Activated CD4-positive, alpha-beta T cell treated with anti-CD3 and anti-CD28 coated beads, Interleukin-2, amount 10 ng/mL, durations not matched to agents 7 days and 5 days (primary cell): ENCODE measurements around the gene LEFTY2. TPM values are rescaled to one million over a fixed set of nuclear protein-coding genes. Genes with fewer than 3 reads are reported as not detected.

Experiments used
- CTCF ChIA-PET: fragments of 350-600 bp; sonication (Branson Sonifier 250); formaldehyde crosslinking; loops from one replicate; lab custom pipeline; 2021; ENCODE audit warnings: antibody characterized with exemption; lab: Charles Lee
- POLR2A ChIA-PET: fragments of 350-600 bp; sonication (Branson Sonifier 250); formaldehyde crosslinking; loops from one replicate; lab custom pipeline; 2021; ENCODE audit warnings: antibody characterized with exemption; lab: Charles Lee
- DNase-seq: peaks from one replicate; pipeline ENCODE4 v3.0.0-alpha.2; 2020
- H3K27ac Mint-ChIP-seq: one replicate; pipeline ENCODE4 v1.8.0; 2021; ENCODE audit warnings: mild to moderate bottlenecking, moderate library complexity, mixed read lengths
- H3K27me3 Mint-ChIP-seq: one replicate; pipeline ENCODE4 v1.8.0; 2021; ENCODE audit warnings: mixed read lengths
- H3K36me3 Mint-ChIP-seq: one replicate; pipeline ENCODE4 v1.8.0; 2021; ENCODE audit warnings: low read depth, mixed read lengths
- H3K4me1 Mint-ChIP-seq: one replicate; pipeline ENCODE4 v1.8.0; 2021; ENCODE audit warnings: mixed read lengths
- H3K4me3 Mint-ChIP-seq: one replicate; pipeline ENCODE4 v1.8.0; 2021; ENCODE audit warnings: mild to moderate bottlenecking, moderate library complexity, mixed read lengths
- H3K9me3 Mint-ChIP-seq: one replicate; pipeline ENCODE4 v1.8.0; 2021; ENCODE audit warnings: mixed read lengths
- total RNA-seq, 2 experiments: library from RNA; stranded (reverse); gene quantifications; one replicate each; pipeline ENCODE4 v1.2.3, GENCODE V29; 2021

LEFTY2 gene
- total RNA-seq, 2 experiments from 2014 or later: not detected

- peaks cover 6% of the 10 kb centered on the region for H3K27me3 Mint-ChIP-seq
- peaks cover 28% of the 10 kb centered on the region for H3K4me1 Mint-ChIP-seq
- H3K36me3 Mint-ChIP-seq: peaks cover 3% of the 10 kb centered on the region
- ChIA-PET POLR2A (no interaction called here), CTCF (interaction anchor here (1.4 to 1.8 kb wide), 3 partner anchors 9 to 433 kb away, joined by 4 to 8 read pairs (median 4); no protein-coding TSS in a partner anchor)
- no peaks in the 10 kb centered on the region for H3K9me3 Mint-ChIP-seq
- peak overlapping the region; percentile 61 for H3K27ac Mint-ChIP-seq
- no peak for DNase-seq
- H3K4me3 Mint-ChIP-seq: no peak overlapping the region
These were observed 32.9 kb downstream of the LEFTY2 start for GRCh38 chr1:225908013-225908640.

GRCh38 chr1:225907341-225907740 lies 33.7 kb downstream of the LEFTY2 start:
- peaks cover 6% of the 10 kb centered on the region for H3K27me3 Mint-ChIP-seq
- peaks cover 28% of the 10 kb centered on the region for H3K4me1 Mint-ChIP-seq
- ChIA-PET CTCF (no interaction called here), POLR2A (no interaction called here)
- peaks cover 3% of the 10 kb centered on the region for H3K36me3 Mint-ChIP-seq
- H3K27ac Mint-ChIP-seq: no peak overlapping the region
- no peaks in the 10 kb centered on the region for H3K9me3 Mint-ChIP-seq
- H3K4me3 Mint-ChIP-seq: no peak overlapping the region
- DNase-seq: no peak

GRCh38 chr1:225906467-225906866 lies 34.6 kb downstream of the LEFTY2 start:
- H3K27ac Mint-ChIP-seq: peak overlapping the region; percentile 58
- peaks cover 6% of the 10 kb centered on the region for H3K27me3 Mint-ChIP-seq
- H3K9me3 Mint-ChIP-seq: no peaks in the 10 kb centered on the region
- peaks cover 25% of the 10 kb centered on the region for H3K4me1 Mint-ChIP-seq
- DNase-seq: no peak
- H3K4me3 Mint-ChIP-seq: no peak overlapping the region
- no peaks in the 10 kb centered on the region for H3K36me3 Mint-ChIP-seq
- CTCF ChIA-PET: interaction anchor here (1.0 to 1.2 kb wide), 4 partner anchors 9 to 432 kb away, joined by 3 to 4 read pairs (median 3); no protein-coding TSS in a partner anchor
- POLR2A ChIA-PET: no interaction called here

- ChIA-PET POLR2A (no interaction called here), CTCF (interaction anchor here (1.1 kb wide), 2 partner anchors 13 to 32 kb away, joined by 3 to 5 read pairs; no protein-coding TSS in a partner anchor)
- H3K27ac Mint-ChIP-seq: no peak overlapping the region
These were observed 37.4 kb downstream of the LEFTY2 start for GRCh38 chr1:225903623-225904022.

GRCh38 chr1:225899044-225899925 lies 41.7 kb downstream of the LEFTY2 start:
- Mint-ChIP-seq H3K27me3 (peaks cover 4% of the 10 kb centered on the region), H3K4me1 (peaks cover 51% of the 10 kb centered on the region), H3K36me3 (peaks cover 5% of the 10 kb centered on the region), H3K27ac (peak overlapping the region; percentile 87), H3K4me3 (no peak overlapping the region), H3K9me3 (no peaks in the 10 kb centered on the region)
- ChIA-PET POLR2A (no interaction called here), CTCF (interaction anchor here (1.1 kb wide), 1 partner anchor 10 kb away, joined by 4 read pairs; no protein-coding TSS in a partner anchor)
- DNase-seq: no peak

More at GRCh38 chr1:225903623-225904022, 37.4 kb downstream of the LEFTY2 start:
- DNase-seq: no peak
- Mint-ChIP-seq H3K27me3 (peaks cover 6% of the 10 kb centered on the region), H3K4me3 (no peak overlapping the region), H3K36me3 (no peaks in the 10 kb centered on the region), H3K4me1 (peaks cover 22% of the 10 kb centered on the region), H3K9me3 (no peaks in the 10 kb centered on the region)

- H3K36me3 Mint-ChIP-seq: peaks cover 6% of the 10 kb centered on the region
- H3K27ac Mint-ChIP-seq: peak overlapping the region; percentile 93
- POLR2A ChIA-PET: interaction anchor here (0.9 to 1.5 kb wide), 2 partner anchors 13 to 120 kb away, joined by 3 to 5 read pairs; partner anchors contain the start of gene SRP9
- peaks cover 58% of the 10 kb centered on the region for H3K4me1 Mint-ChIP-seq
- peak overlapping the region; percentile 58 for H3K4me3 Mint-ChIP-seq
- H3K9me3 Mint-ChIP-seq: no peaks in the 10 kb centered on the region
- H3K27me3 Mint-ChIP-seq: peaks cover 7% of the 10 kb centered on the region
- CTCF ChIA-PET: interaction anchor here (0.6 to 2.1 kb wide), 9 partner anchors 8 to 418 kb away, joined by 3 to 7 read pairs (median 4); partner anchors contain the start of genes SRP9 and TMEM63A
- peak; percentile 50 for DNase-seq
These were observed 43.2 kb downstream of the LEFTY2 start for GRCh38 chr1:225897595-225898514.

GRCh38 chr1:225896937-225897549 lies 44.0 kb downstream of the LEFTY2 start:
- H3K27ac Mint-ChIP-seq: peak overlapping the region; percentile 93
- ChIA-PET CTCF (interaction anchor here (0.7 to 2.1 kb wide), 7 partner anchors 9 to 119 kb away, joined by 3 to 7 read pairs (median 4); partner anchors contain the start of genes SRP9 and TMEM63A), POLR2A (interaction anchor here (0.9 to 1.5 kb wide), 2 partner anchors 12 to 120 kb away, joined by 3 to 5 read pairs; partner anchors contain the start of gene SRP9)
- peaks cover 58% of the 10 kb centered on the region for H3K4me1 Mint-ChIP-seq
- no peaks in the 10 kb centered on the region for H3K9me3 Mint-ChIP-seq
- H3K36me3 Mint-ChIP-seq: peaks cover 6% of the 10 kb centered on the region
- peak; percentile 89 for DNase-seq
- peaks cover 7% of the 10 kb centered on the region for H3K27me3 Mint-ChIP-seq
- peak overlapping the region; percentile 58 for H3K4me3 Mint-ChIP-seq

- H3K4me1 Mint-ChIP-seq: peaks cover 61% of the 10 kb centered on the region
- no peaks in the 10 kb centered on the region for H3K9me3 Mint-ChIP-seq
- H3K27ac Mint-ChIP-seq: peak overlapping the region; percentile 93
- H3K4me3 Mint-ChIP-seq: peak overlapping the region; percentile 58
- H3K36me3 Mint-ChIP-seq: peaks cover 6% of the 10 kb centered on the region
- ChIA-PET CTCF (interaction anchor here (0.9 to 2.1 kb wide), 5 partner anchors 12 to 119 kb away, joined by 3 to 7 read pairs (median 4); partner anchors contain the start of genes SRP9 and TMEM63A), POLR2A (interaction anchor here (0.9 kb wide), 1 partner anchor 12 kb away, joined by 3 read pairs; no protein-coding TSS in a partner anchor)
- H3K27me3 Mint-ChIP-seq: peaks cover 7% of the 10 kb centered on the region
- no peak for DNase-seq
These were observed 44.5 kb downstream of the LEFTY2 start for GRCh38 chr1:225896494-225896893.

- ChIA-PET POLR2A (no interaction called here), CTCF (interaction anchor here (1.0 to 1.5 kb wide), 2 partner anchors 9 to 417 kb away, joined by 3 read pairs; no protein-coding TSS in a partner anchor)
- Mint-ChIP-seq H3K36me3 (peaks cover 1% of the 10 kb centered on the region), H3K27me3 (peaks cover 9% of the 10 kb centered on the region), H3K27ac (no peak overlapping the region), H3K9me3 (no peaks in the 10 kb centered on the region), H3K4me3 (no peak overlapping the region), H3K4me1 (peaks cover 48% of the 10 kb centered on the region)
- DNase-seq: no peak
These were observed 48.7 kb downstream of the LEFTY2 start for GRCh38 chr1:225892307-225892706.

GRCh38 chr1:225891229-225891972 lies 49.6 kb downstream of the LEFTY2 start:
- no peak for DNase-seq
- H3K9me3 Mint-ChIP-seq: no peaks in the 10 kb centered on the region
- POLR2A ChIA-PET: no interaction called here
- H3K4me1 Mint-ChIP-seq: peaks cover 39% of the 10 kb centered on the region
- CTCF ChIA-PET: interaction anchor here (0.6 to 2.3 kb wide), 6 partner anchors 9 to 416 kb away, joined by 3 to 5 read pairs (median 3); no protein-coding TSS in a partner anchor
- peaks cover 12% of the 10 kb centered on the region for H3K27me3 Mint-ChIP-seq
- H3K4me3 Mint-ChIP-seq: no peak overlapping the region
- H3K36me3 Mint-ChIP-seq: peaks cover 1% of the 10 kb centered on the region
- H3K27ac Mint-ChIP-seq: no peak overlapping the region
